Measurements from ENCODE around the gene CCDC137. TPM values are rescaled to one million over a fixed set of nuclear protein-coding genes. Genes with fewer than 3 reads are reported as not detected.
"Not testable (repeated sequence)": the region's sequence is repeated elsewhere in the genome, so short reads cannot be mapped to it uniquely, and the experiment has no call there.

CCDC137 gene
- total RNA-seq (2022) = 37.5 and 37.8 TPM in 2 replicates
- Bru-seq, nascent RNA = percentile 76 among the genes with signal in this experiment
- BruChase-seq, experiment 1, labeled RNA remaining after a 6-hour chase = percentile 82 among the genes with signal in this experiment
- BruChase-seq, experiment 2, labeled RNA remaining after a 2-hour chase = percentile 89 among the genes with signal in this experiment
- long read RNA-seq, transcript CCDC137-201 (6 exons, 2,468 nt) = major isoform, 59 of 68 reads
- long read RNA-seq, partial matches to known transcripts = 0 of 68 reads
- long read RNA-seq, other reads (novel, unspliced or antisense) = 9 of 68 reads

- BruUV-seq (replicated peaks) = no TSS peak
- no peaks in the 10 kb centered on the region for H3K27me3 Mint-ChIP-seq (ENCODE audit: unreplicated experiment)
- TF ChIP-seq, protein P1, sequence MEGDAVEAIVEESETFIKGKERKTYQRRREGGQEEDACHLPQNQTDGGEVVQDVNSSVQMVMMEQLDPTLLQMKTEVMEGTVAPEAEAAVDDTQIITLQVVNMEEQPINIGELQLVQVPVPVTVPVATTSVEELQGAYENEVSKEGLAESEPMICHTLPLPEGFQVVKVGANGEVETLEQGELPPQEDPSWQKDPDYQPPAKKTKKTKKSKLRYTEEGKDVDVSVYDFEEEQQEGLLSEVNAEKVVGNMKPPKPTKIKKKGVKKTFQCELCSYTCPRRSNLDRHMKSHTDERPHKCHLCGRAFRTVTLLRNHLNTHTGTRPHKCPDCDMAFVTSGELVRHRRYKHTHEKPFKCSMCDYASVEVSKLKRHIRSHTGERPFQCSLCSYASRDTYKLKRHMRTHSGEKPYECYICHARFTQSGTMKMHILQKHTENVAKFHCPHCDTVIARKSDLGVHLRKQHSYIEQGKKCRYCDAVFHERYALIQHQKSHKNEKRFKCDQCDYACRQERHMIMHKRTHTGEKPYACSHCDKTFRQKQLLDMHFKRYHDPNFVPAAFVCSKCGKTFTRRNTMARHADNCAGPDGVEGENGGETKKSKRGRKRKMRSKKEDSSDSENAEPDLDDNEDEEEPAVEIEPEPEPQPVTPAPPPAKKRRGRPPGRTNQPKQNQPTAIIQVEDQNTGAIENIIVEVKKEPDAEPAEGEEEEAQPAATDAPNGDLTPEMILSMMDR (IDR thresholded peaks at IDR 0.05; ENCODE audit: unreplicated experiment) = no peak
- no peaks in the 10 kb centered on the region for H3K9me3 Mint-ChIP-seq (ENCODE audit: low read depth, unreplicated experiment)
- peak within 1 kb of the TSS; percentile 82 for H3K4me3 Mint-ChIP-seq (ENCODE audit: low read depth, unreplicated experiment)
- peaks cover 62% of the 10 kb centered on the region for H3K36me3 Mint-ChIP-seq (ENCODE audit: insufficient read depth, unreplicated experiment)
- CTCF ChIA-PET = interaction anchor here (0.6 kb wide), 1 partner anchor 38 kb away, joined by 3 read pairs; no protein-coding TSS in a partner anchor
- peaks cover 20% of the 10 kb centered on the region for H3K4me1 Mint-ChIP-seq (ENCODE audit: low read depth, unreplicated experiment)
- peak within 1 kb of the TSS; percentile 62 for H3K27ac Mint-ChIP-seq (ENCODE audit: unreplicated experiment)
- peak; percentile 97 for DNase-seq
- intact Hi-C loops (cut with micrococcal nuclease; ENCODE audit: unreplicated experiment) = no loop called here
These were observed at the start of gene CCDC137, which contains the start of gene OXLD1 for GRCh38 chr17:81666342-81667191. Gene CCDC137, plus strand, starts transcription at chr17:81666737. Its CDS starts 30 bp downstream, at chr17:81666767. Gene OXLD1, minus strand, starts transcription at chr17:81666605. Its CDS starts 28 bp downstream, at chr17:81666577.

DNA sequence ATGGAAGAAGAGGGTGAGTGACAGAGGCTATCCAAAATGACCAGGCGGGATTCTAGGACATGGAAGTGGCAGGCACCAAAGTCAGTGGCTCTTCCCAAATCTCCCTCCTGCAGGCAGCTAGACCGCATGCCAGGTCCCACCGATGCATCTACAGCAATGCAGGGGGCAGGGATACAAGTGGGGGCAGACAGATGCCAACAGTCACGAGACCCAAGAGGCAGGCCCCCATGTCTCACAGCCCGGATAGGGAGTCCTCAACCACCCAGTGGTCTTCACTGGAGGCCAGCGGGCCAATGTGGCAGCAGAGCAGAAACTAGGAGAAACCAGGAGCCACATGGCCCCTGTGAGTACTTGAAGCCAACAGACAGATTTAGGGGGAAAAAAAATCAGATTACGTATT, 49.7 kb upstream of the CCDC137 start:
- Mint-ChIP-seq H3K36me3 (ENCODE audit: insufficient read depth, unreplicated experiment) (peaks cover 71% of the 10 kb centered on the region), H3K4me3 (ENCODE audit: low read depth, unreplicated experiment) (no peak overlapping the region), H3K9me3 (ENCODE audit: low read depth, unreplicated experiment) (no peaks in the 10 kb centered on the region), H3K27ac (ENCODE audit: unreplicated experiment) (no peak overlapping the region), H3K4me1 (ENCODE audit: low read depth, unreplicated experiment) (no peaks in the 10 kb centered on the region), H3K27me3 (ENCODE audit: unreplicated experiment) (no peaks in the 10 kb centered on the region)
- intact Hi-C loops (cut with micrococcal nuclease; ENCODE audit: unreplicated experiment) = no loop called here
- TF ChIP-seq, protein P1 (IDR thresholded peaks at IDR 0.05; ENCODE audit: unreplicated experiment) = no peak
- BruUV-seq (replicated peaks) = no TSS peak
- DNase-seq = no peak
- CTCF ChIA-PET = no interaction called here

DNA sequence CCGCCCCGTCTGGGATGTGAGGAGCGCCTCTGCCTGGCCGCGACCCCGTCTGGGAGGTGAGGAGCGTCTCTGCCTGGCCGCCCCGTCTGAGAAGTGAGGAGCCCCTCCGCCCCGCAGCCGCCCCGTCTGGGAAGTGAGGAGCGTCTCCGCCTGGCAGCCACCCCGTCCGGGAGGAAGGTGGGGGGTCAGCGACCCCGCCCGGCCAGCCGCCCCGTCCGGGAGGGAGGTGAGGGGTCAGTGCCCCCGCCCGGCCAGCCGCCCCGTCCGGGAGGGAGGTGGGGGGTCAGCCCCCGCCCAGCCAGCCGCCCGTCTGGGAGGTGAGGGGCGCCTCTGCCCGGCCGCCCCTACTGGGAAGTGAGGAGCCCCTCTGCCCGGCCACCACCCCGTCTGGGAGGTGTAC, 48.2 kb upstream of the CCDC137 start:
- DNase-seq; H3K4me1 Mint-ChIP-seq (ENCODE audit: low read depth, unreplicated experiment); H3K9me3 Mint-ChIP-seq (ENCODE audit: low read depth, unreplicated experiment); H3K4me3 Mint-ChIP-seq (ENCODE audit: low read depth, unreplicated experiment); H3K27me3 Mint-ChIP-seq (ENCODE audit: unreplicated experiment); H3K27ac Mint-ChIP-seq (ENCODE audit: unreplicated experiment); intact Hi-C loops (cut with micrococcal nuclease; ENCODE audit: unreplicated experiment); CTCF ChIA-PET; BruUV-seq (replicated peaks): not testable (repeated sequence)
- H3K36me3 Mint-ChIP-seq (ENCODE audit: insufficient read depth, unreplicated experiment) = peaks cover 71% of the 10 kb centered on the region

- TF ChIP-seq, protein P1 (IDR thresholded peaks at IDR 0.05; ENCODE audit: unreplicated experiment) = no peak
- no TSS peak for BruUV-seq (replicated peaks)
- Mint-ChIP-seq H3K27me3 (ENCODE audit: unreplicated experiment) (no peaks in the 10 kb centered on the region), H3K9me3 (ENCODE audit: low read depth, unreplicated experiment) (no peaks in the 10 kb centered on the region), H3K36me3 (ENCODE audit: insufficient read depth, unreplicated experiment) (peaks cover 75% of the 10 kb centered on the region), H3K4me3 (ENCODE audit: low read depth, unreplicated experiment) (no peak overlapping the region), H3K27ac (ENCODE audit: unreplicated experiment) (no peak overlapping the region), H3K4me1 (ENCODE audit: low read depth, unreplicated experiment) (no peaks in the 10 kb centered on the region)
- CTCF ChIA-PET = no interaction called here
- DNase-seq = no peak
- intact Hi-C loops (cut with micrococcal nuclease; ENCODE audit: unreplicated experiment) = no loop called here
These were observed 44.9 kb upstream of the CCDC137 start for GRCh38 chr17:81621494-81622130.

Measured in Calu3 (cell line).